Measurements from ENCODE around the gene CYP2J2. TPM values are rescaled to one million over a fixed set of nuclear protein-coding genes. Genes with fewer than 3 reads are reported as not detected.

CYP2J2 gene
- total RNA-seq, 3 donors from 2014 or later = 21.8 to 58.6 (median 45.6) TPM

GRCh38 chr1:59903141-59903754 lies 23.3 kb downstream of the CYP2J2 start:
- peak; percentile 80 for ATAC-seq
- peak in 1 of 3 donors; percentile 64 for DNase-seq
- Histone ChIP-seq H3K36me3 (ENCODE audit: low read depth) (no peaks in the 10 kb centered on the region), H3K4me1 (ENCODE audit: low read depth) (peaks cover 5% of the 10 kb centered on the region), H3K9me3 (no peaks in the 10 kb centered on the region), H3K4me3 (no peak overlapping the region)
- intact Hi-C loops (cut with DNase I, micrococcal nuclease) = no loop called here
- TF ChIP-seq CTCF (IDR thresholded peaks at IDR 0.05) = no peak

GRCh38 chr1:59901770-59902388 lies 24.7 kb downstream of the CYP2J2 start:
- H3K36me3 ChIP-seq (ENCODE audit: low read depth) = no peaks in the 10 kb centered on the region
- no peak overlapping the region for H3K4me3 ChIP-seq
- DNase-seq = no peak
- intact Hi-C loops (cut with DNase I, micrococcal nuclease) = no loop called here
- H3K9me3 ChIP-seq = no peaks in the 10 kb centered on the region
- no peak for TF ChIP-seq CTCF (IDR thresholded peaks at IDR 0.05)
- H3K4me1 ChIP-seq (ENCODE audit: low read depth) = peaks cover 8% of the 10 kb centered on the region
- no peak for ATAC-seq

GRCh38 chr1:59900640-59901039 lies 25.9 kb downstream of the CYP2J2 start:
- H3K4me3 ChIP-seq = no peak overlapping the region
- H3K4me1 ChIP-seq (ENCODE audit: low read depth) = peaks cover 8% of the 10 kb centered on the region
- no peak for ATAC-seq
- H3K36me3 ChIP-seq (ENCODE audit: low read depth) = no peaks in the 10 kb centered on the region
- TF ChIP-seq CTCF (IDR thresholded peaks at IDR 0.05) = no peak
- no peaks in the 10 kb centered on the region for H3K9me3 ChIP-seq
- intact Hi-C loops (cut with DNase I, micrococcal nuclease) = no loop called here
- no peak for DNase-seq

GRCh38 chr1:59898927-59899326 lies 27.6 kb downstream of the CYP2J2 start:
- Histone ChIP-seq H3K4me3 (no peak overlapping the region), H3K36me3 (ENCODE audit: low read depth) (no peaks in the 10 kb centered on the region), H3K4me1 (ENCODE audit: low read depth) (peaks cover 14% of the 10 kb centered on the region), H3K9me3 (no peaks in the 10 kb centered on the region)
- intact Hi-C loops (cut with DNase I, micrococcal nuclease) = no loop called here
- ATAC-seq = no peak
- no peak for DNase-seq
- no peak for TF ChIP-seq CTCF (IDR thresholded peaks at IDR 0.05)

GRCh38 chr1:59897165-59897564 lies 29.4 kb downstream of the CYP2J2 start:
- TF ChIP-seq CTCF (IDR thresholded peaks at IDR 0.05) = no peak
- H3K9me3 ChIP-seq = no peaks in the 10 kb centered on the region
- no peak for ATAC-seq
- no peaks in the 10 kb centered on the region for H3K36me3 ChIP-seq (ENCODE audit: low read depth)
- no peak for DNase-seq
- peaks cover 17% of the 10 kb centered on the region for H3K4me1 ChIP-seq (ENCODE audit: low read depth)
- no peak overlapping the region for H3K4me3 ChIP-seq
- intact Hi-C loops (cut with DNase I, micrococcal nuclease) = no loop called here

All from mucosa of descending colon (tissue), 3 donors.